Left renal cortex interstitium (tissue), 4 donors: ENCODE data around the gene G3BP1. TPM values are rescaled to one million over a fixed set of nuclear protein-coding genes. Genes with fewer than 3 reads are reported as not detected.
"Not testable (repeated sequence)": the region's sequence is repeated elsewhere in the genome, so short reads cannot be mapped to it uniquely, and the experiment has no call there.

ENCODE experiments used
- DNase-seq, 4 donors: peaks; one replicate each; pipeline ENCODE4 v3.0.0-alpha.2; 2013; ENCODE audit warnings: low read depth in 4 of 4, low spot score in 2 of 4, missing footprints in 1 of 4
- polyA plus RNA-seq, 4 donors: library from polyadenylated mRNA; unstranded; fragments of 120-200 nt; gene quantifications; one replicate each; pipeline ENCODE4 v1.2.1, GENCODE V29; 2013; ENCODE audit not compliant: insufficient read length in 4 of 4

The G3BP1 gene
- 100 to 1,000 TPM; 147 to 167 (median 156) TPM for polyA plus RNA-seq

GRCh38 chr5:151771259-151772028 is at the start of gene G3BP1:
TSS of gene G3BP1 (plus strand) at chr5:151771954. CDS start at chr5:151786621, 14,667 bp downstream.
- peak; percentile 99 to 100 (median 100) for DNase-seq

- DNase-seq = no peak
These were observed 49.2 kb upstream of the G3BP1 start for GRCh38 chr5:151722546-151722945.

GRCh38 chr5:151724360-151724759 is 47.4 kb upstream of the G3BP1 start:
- DNase-seq = no peak

- DNase-seq = not testable (repeated sequence)
These were observed 42.2 kb upstream of the G3BP1 start for GRCh38 chr5:151729597-151729996.

GRCh38 chr5:151730381-151730780 is 41.4 kb upstream of the G3BP1 start:
- DNase-seq = no peak

GRCh38 chr5:151733358-151734063 is 38.2 kb upstream of the G3BP1 start:
- no peak for DNase-seq

GRCh38 chr5:151734064-151734408 is 37.7 kb upstream of the G3BP1 start:
- DNase-seq = no peak

GRCh38 chr5:151735646-151736045 is 36.1 kb upstream of the G3BP1 start:
- no peak for DNase-seq

GRCh38 chr5:151737431-151737830 is 34.3 kb upstream of the G3BP1 start:
- DNase-seq = no peak

- DNase-seq = no peak
These were observed 33.5 kb upstream of the G3BP1 start for GRCh38 chr5:151738125-151738848.

- DNase-seq = no peak
These were observed 32.4 kb upstream of the G3BP1 start for GRCh38 chr5:151739395-151739794.

GRCh38 chr5:151739939-151740335 is 31.8 kb upstream of the G3BP1 start:
- DNase-seq = no peak

- peak in 3 of 4 donors; percentile 75 to 79 (median 77) for DNase-seq
These were observed 31.3 kb upstream of the G3BP1 start for GRCh38 chr5:151740336-151740942.

- no peak for DNase-seq
These were observed 30.8 kb upstream of the G3BP1 start for GRCh38 chr5:151740958-151741373.

GRCh38 chr5:151741678-151742423 is 29.9 kb upstream of the G3BP1 start:
- no peak for DNase-seq

GRCh38 chr5:151742870-151743294 is 28.9 kb upstream of the G3BP1 start:
- DNase-seq = no peak

GRCh38 chr5:151743530-151743929 is 28.2 kb upstream of the G3BP1 start:
- no peak for DNase-seq

GRCh38 chr5:151745071-151745705 is 26.6 kb upstream of the G3BP1 start:
- DNase-seq = no peak

GRCh38 chr5:151750121-151750520 is 21.6 kb upstream of the G3BP1 start:
- no peak for DNase-seq

- DNase-seq = no peak
These were observed 20.7 kb upstream of the G3BP1 start for GRCh38 chr5:151751091-151751490.
